Measurements from ENCODE around the gene CAMTA1. TPM values are rescaled to one million over a fixed set of nuclear protein-coding genes. Genes with fewer than 3 reads are reported as not detected.

CAMTA1 gene
- polyA plus RNA-seq, 1 experiment = 23.1 TPM

DNA sequence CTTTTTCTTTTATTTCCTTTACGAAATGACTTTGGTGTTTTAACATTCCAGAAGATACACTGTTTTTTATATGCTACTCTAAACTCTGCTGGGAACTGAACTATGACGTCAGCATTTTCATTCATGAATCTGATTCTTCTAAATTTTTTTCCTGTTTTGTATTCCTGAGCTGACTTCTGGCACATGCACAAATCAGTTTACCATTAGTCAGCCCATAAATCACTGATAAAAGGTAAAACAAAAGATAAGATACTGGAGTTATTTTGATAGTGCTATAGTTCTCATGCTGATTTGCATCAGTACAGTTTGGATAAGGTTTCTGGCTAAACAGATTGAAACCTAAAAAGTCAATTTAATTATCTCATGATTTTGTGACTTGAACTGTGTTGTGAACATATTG is 10.4 kb downstream of the CAMTA1 start:
- TF ChIP-seq, protein P1, sequence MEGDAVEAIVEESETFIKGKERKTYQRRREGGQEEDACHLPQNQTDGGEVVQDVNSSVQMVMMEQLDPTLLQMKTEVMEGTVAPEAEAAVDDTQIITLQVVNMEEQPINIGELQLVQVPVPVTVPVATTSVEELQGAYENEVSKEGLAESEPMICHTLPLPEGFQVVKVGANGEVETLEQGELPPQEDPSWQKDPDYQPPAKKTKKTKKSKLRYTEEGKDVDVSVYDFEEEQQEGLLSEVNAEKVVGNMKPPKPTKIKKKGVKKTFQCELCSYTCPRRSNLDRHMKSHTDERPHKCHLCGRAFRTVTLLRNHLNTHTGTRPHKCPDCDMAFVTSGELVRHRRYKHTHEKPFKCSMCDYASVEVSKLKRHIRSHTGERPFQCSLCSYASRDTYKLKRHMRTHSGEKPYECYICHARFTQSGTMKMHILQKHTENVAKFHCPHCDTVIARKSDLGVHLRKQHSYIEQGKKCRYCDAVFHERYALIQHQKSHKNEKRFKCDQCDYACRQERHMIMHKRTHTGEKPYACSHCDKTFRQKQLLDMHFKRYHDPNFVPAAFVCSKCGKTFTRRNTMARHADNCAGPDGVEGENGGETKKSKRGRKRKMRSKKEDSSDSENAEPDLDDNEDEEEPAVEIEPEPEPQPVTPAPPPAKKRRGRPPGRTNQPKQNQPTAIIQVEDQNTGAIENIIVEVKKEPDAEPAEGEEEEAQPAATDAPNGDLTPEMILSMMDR (IDR thresholded peaks at IDR 0.05; ENCODE audit: insufficient read depth, low read depth, low read length) = no peak
- H3K36me3 ChIP-seq (ENCODE audit: control insufficient read depth, insufficient read depth, low read length) = no peaks in the 10 kb centered on the region; the same call in 1 of the 2 replicates
- POLR2A ChIA-PET = interaction anchor here (0.6 kb wide), 1 partner anchor 75 kb away, joined by 4 read pairs; no protein-coding TSS in a partner anchor
- peak; percentile 52 for DNase-seq (ENCODE audit: low read depth)
- no peak overlapping the region for H3K4me3 ChIP-seq (ENCODE audit: low read depth, low read length)
- H3K27me3 ChIP-seq (ENCODE audit: control insufficient read depth, insufficient read depth, low read length) = no peaks in the 10 kb centered on the region
- CTCF ChIA-PET = interaction anchor here (1.1 to 3.9 kb wide), 7 partner anchors 11 to 275 kb away, joined by 3 to 32 read pairs (median 7); partner anchors contain the start of gene CAMTA1

DNA sequence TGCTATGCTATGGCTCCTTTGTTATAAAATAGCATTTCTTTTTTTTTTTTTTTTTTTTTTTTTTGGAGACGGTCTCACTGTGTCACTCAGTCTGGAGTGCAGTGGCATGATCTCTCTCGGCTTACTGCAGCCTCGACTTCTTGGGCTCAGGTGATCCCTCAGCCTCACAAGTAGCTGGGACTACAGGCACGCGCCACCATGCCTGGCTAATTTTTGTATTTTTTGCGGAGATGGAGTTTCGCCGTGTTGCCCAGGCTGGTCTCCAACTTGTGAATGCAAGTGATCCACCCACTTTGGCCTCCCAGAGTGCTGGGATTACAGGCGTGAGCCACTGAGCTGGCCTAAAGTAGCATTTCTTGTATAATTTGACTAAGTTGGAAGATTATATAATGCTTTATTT is 10.8 kb downstream of the CAMTA1 start:
- H3K4me3 ChIP-seq (ENCODE audit: low read depth, low read length) = no peak overlapping the region
- TF ChIP-seq, protein P1 (IDR thresholded peaks at IDR 0.05; ENCODE audit: insufficient read depth, low read depth, low read length) = no peak
- no peak for DNase-seq (ENCODE audit: low read depth)
- no peaks in the 10 kb centered on the region for H3K27me3 ChIP-seq (ENCODE audit: control insufficient read depth, insufficient read depth, low read length)
- CTCF ChIA-PET = interaction anchor here (1.1 to 3.9 kb wide), 5 partner anchors 11 to 275 kb away, joined by 3 to 32 read pairs (median 10); partner anchors contain the start of gene CAMTA1
- POLR2A ChIA-PET = interaction anchor here (0.6 kb wide), 1 partner anchor 74 kb away, joined by 4 read pairs; no protein-coding TSS in a partner anchor
- no peaks in the 10 kb centered on the region; the same call in 1 of the 2 replicates for H3K36me3 ChIP-seq (ENCODE audit: control insufficient read depth, insufficient read depth, low read length)

DNA sequence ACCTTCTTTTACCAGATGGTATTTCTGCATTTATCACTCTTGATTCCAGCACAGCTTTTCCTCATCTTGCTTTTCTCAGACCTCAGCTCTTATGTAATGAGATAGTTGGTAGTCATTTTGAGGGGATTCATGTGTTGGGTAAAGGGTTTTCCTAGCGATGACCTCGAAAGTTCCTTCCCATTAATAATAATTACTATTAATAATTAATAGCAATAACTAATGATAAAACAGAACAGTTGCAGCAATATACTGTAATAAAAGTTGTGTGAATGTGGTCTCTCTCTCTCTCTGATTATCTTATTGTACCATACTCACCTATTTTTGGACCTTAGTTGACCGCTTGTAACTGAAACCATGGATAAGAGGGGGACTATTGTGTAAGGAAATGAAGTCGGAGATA is 14.2 kb downstream of the CAMTA1 start:
- CTCF ChIA-PET = interaction anchor here (1.0 to 2.8 kb wide), 5 partner anchors 10 to 271 kb away, joined by 3 to 11 read pairs (median 4); no protein-coding TSS in a partner anchor
- TF ChIP-seq, protein P1 (IDR thresholded peaks at IDR 0.05; ENCODE audit: insufficient read depth, low read depth, low read length) = no peak

DNA sequence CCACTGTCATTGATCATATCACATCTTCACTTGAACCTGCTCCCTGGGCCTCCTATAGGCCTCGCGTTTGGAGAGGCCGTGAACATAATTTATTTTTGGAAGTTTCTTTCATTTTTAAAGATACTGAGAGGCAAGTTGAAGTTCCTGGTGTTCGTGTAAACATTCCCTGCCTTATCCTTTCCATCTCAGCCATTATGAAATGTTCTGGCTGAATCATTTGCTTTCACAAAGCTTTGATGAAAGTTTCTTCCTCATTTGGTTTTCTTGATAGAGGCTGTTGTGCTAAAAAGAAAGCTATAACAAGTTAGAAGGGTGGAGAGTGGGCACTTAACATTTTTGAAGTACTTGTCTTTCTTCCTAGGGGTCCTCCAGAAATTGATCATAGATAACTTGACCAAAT is 15.5 kb downstream of the CAMTA1 start:
- DNase-seq (ENCODE audit: low read depth) = peak; percentile 73
- Histone ChIP-seq H3K4me3 (ENCODE audit: low read depth, low read length) (no peak overlapping the region), H3K36me3 (ENCODE audit: control insufficient read depth, insufficient read depth, low read length) (no peaks in the 10 kb centered on the region; the same call in 1 of the 2 replicates), H3K27me3 (ENCODE audit: control insufficient read depth, insufficient read depth, low read length) (no peaks in the 10 kb centered on the region)
- POLR2A ChIA-PET = no interaction called here
- TF ChIP-seq, protein P1 (IDR thresholded peaks at IDR 0.05; ENCODE audit: insufficient read depth, low read depth, low read length) = no peak
- CTCF ChIA-PET = interaction anchor here (0.8 to 5.1 kb wide), 5 partner anchors 68 to 846 kb away, joined by 3 to 28 read pairs (median 4); no protein-coding TSS in a partner anchor

More for the DNA sequence above, 14.2 kb downstream of the CAMTA1 start:
- no peaks in the 10 kb centered on the region for H3K27me3 ChIP-seq (ENCODE audit: control insufficient read depth, insufficient read depth, low read length)
- POLR2A ChIA-PET = no interaction called here
- no peaks in the 10 kb centered on the region; the same call in 1 of the 2 replicates for H3K36me3 ChIP-seq (ENCODE audit: control insufficient read depth, insufficient read depth, low read length)
- H3K4me3 ChIP-seq (ENCODE audit: low read depth, low read length) = no peak overlapping the region
- no peak for DNase-seq (ENCODE audit: low read depth)

DNA sequence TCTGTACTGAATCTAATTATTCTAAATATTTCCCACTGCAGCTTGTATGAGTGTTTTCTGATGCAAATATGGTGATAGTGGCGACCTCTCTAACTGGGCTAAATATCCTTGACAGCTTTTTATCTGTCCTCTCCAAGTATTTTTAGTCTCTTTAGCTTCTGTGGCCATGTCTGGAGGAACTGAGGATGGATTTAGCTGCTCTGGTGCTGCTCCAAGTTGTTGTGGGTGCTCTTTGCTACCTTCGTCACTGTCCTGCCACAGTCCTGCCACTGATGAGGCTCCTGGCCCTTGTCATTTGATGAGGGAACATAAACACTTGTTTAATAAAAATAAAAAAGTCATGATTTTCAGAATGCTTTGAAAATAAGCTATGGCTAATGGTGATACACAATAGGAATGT is 15.9 kb downstream of the CAMTA1 start:
- ChIA-PET CTCF (interaction anchor here (0.8 to 5.1 kb wide), 4 partner anchors 68 to 846 kb away, joined by 3 to 28 read pairs (median 4); no protein-coding TSS in a partner anchor), POLR2A (no interaction called here)

More for the DNA sequence above, 15.9 kb downstream of the CAMTA1 start:
- TF ChIP-seq, protein P1 (IDR thresholded peaks at IDR 0.05; ENCODE audit: insufficient read depth, low read depth, low read length) = no peak
- no peak for DNase-seq (ENCODE audit: low read depth)
- no peak overlapping the region for H3K4me3 ChIP-seq (ENCODE audit: low read depth, low read length)
- H3K27me3 ChIP-seq (ENCODE audit: control insufficient read depth, insufficient read depth, low read length) = no peaks in the 10 kb centered on the region
- H3K36me3 ChIP-seq (ENCODE audit: control insufficient read depth, insufficient read depth, low read length) = no peaks in the 10 kb centered on the region; the same call in 1 of the 2 replicates
